HG02885 (cell line): ENCODE results near the gene RASL12.
"Not testable (repeated sequence)": the region's sequence is repeated elsewhere in the genome, so short reads cannot be mapped to it uniquely, and the experiment has no call there.

Source experiments
- ATAC-seq: cut with Tn5 transposase; IDR thresholded peaks from one replicate; pipeline ENCODE4 v1.9.1; 2021; ENCODE audit warnings: mild to moderate bottlenecking; ENCODE audit not compliant: unreplicated experiment, poor library complexity

Gene RASL12

GRCh38 chr15:65032801-65033537 is 34.8 kb downstream of the RASL12 start:
- no peak for ATAC-seq

- ATAC-seq = no peak
Measured at GRCh38 chr15:65029736-65030208, 38.0 kb downstream of the RASL12 start.

- peak; percentile 89 for ATAC-seq
Measured at GRCh38 chr15:65028921-65029735, 38.7 kb downstream of the RASL12 start, which contains the start of gene MTFMT. TSS of gene MTFMT (minus strand) at chr15:65029639. CDS start at chr15:65029613, 26 bp downstream.

- no peak for ATAC-seq
Measured at GRCh38 chr15:65028338-65028737, 39.5 kb downstream of the RASL12 start.

GRCh38 chr15:65027593-65027992 is 40.2 kb downstream of the RASL12 start:
- no peak for ATAC-seq

GRCh38 chr15:65026756-65027155 is 41.0 kb downstream of the RASL12 start:
- ATAC-seq = no peak

GRCh38 chr15:65021488-65021887 is 46.3 kb downstream of the RASL12 start:
- no peak for ATAC-seq

GRCh38 chr15:65020419-65020818 is 47.4 kb downstream of the RASL12 start:
- ATAC-seq = no peak

GRCh38 chr15:65011198-65011597 is 56.6 kb downstream of the RASL12 start:
- not testable (repeated sequence) for ATAC-seq

GRCh38 chr15:65008983-65009382 is 58.8 kb downstream of the RASL12 start:
- no peak for ATAC-seq

- ATAC-seq = no peak
Measured at GRCh38 chr15:65006876-65007275, 60.9 kb downstream of the RASL12 start.

- ATAC-seq = no peak
Measured at GRCh38 chr15:65004993-65005392, 62.8 kb downstream of the RASL12 start.
